Dendritic cell treated with granulocyte-macrophage colony-stimulating factor and Interleukin-4, amounts not matched to agents 40 ng/mL and 50 ng/mL, for 4 days (primary cell): Measurements from ENCODE around the gene STAMBPL1.
"Not testable (repeated sequence)": the region's sequence is repeated elsewhere in the genome, so short reads cannot be mapped to it uniquely, and the experiment has no call there.

Source experiments
- H3K27ac Mint-ChIP-seq: one replicate; pipeline ENCODE4 v1.8.0; 2022; ENCODE audit warnings: mild to moderate bottlenecking, mixed read lengths
- H3K27me3 Mint-ChIP-seq: one replicate; pipeline ENCODE4 v1.8.0; 2022; ENCODE audit warnings: mild to moderate bottlenecking, mixed read lengths
- H3K36me3 Mint-ChIP-seq: one replicate; pipeline ENCODE4 v1.8.0; 2022; ENCODE audit warnings: low read depth, mixed read lengths
- H3K4me1 Mint-ChIP-seq: one replicate; pipeline ENCODE4 v1.8.0; 2022; ENCODE audit warnings: low read depth, mixed read lengths
- H3K4me3 Mint-ChIP-seq: one replicate; pipeline ENCODE4 v1.8.0; 2022; ENCODE audit warnings: mild to moderate bottlenecking, moderate library complexity, mixed read lengths
- H3K9me3 Mint-ChIP-seq: one replicate; pipeline ENCODE4 v1.8.0; 2022; ENCODE audit warnings: mixed read lengths
- intact Hi-C: fragments of 100-400 bp; cut with micrococcal nuclease; formaldehyde crosslinking; loops from one replicate; pipeline ENCODE4 v1.15.0; 2022

The STAMBPL1 gene

GRCh38 chr10:88870089-88870488 is 10.0 kb upstream of the STAMBPL1 start:
- Mint-ChIP-seq H3K4me3 (no peak overlapping the region), H3K27ac (no peak overlapping the region), H3K27me3 (no peaks in the 10 kb centered on the region), H3K9me3 (no peaks in the 10 kb centered on the region), H3K4me1 (peaks cover 4% of the 10 kb centered on the region), H3K36me3 (no peaks in the 10 kb centered on the region)
- intact Hi-C loops, result no loop called here

- intact Hi-C loops, result no loop called here
- Mint-ChIP-seq H3K27ac (no peak overlapping the region), H3K27me3 (no peaks in the 10 kb centered on the region), H3K4me1 (peaks cover 7% of the 10 kb centered on the region), H3K9me3 (no peaks in the 10 kb centered on the region), H3K4me3 (no peak overlapping the region), H3K36me3 (no peaks in the 10 kb centered on the region)
These were observed 6.3 kb upstream of the STAMBPL1 start for GRCh38 chr10:88873757-88874156.

- Mint-ChIP-seq H3K36me3 (no peaks in the 10 kb centered on the region), H3K27ac (no peak overlapping the region), H3K9me3 (no peaks in the 10 kb centered on the region), H3K27me3 (no peaks in the 10 kb centered on the region), H3K4me1 (peaks cover 8% of the 10 kb centered on the region), H3K4me3 (no peak overlapping the region)
- intact Hi-C loops, result no loop called here
These were observed 5.8 kb upstream of the STAMBPL1 start for GRCh38 chr10:88874281-88874680.

GRCh38 chr10:88875081-88875480 is 5.0 kb upstream of the STAMBPL1 start:
- Mint-ChIP-seq H3K27ac (no peak overlapping the region), H3K36me3 (peaks cover 5% of the 10 kb centered on the region), H3K9me3 (no peaks in the 10 kb centered on the region), H3K27me3 (no peaks in the 10 kb centered on the region), H3K4me1 (peaks cover 15% of the 10 kb centered on the region), H3K4me3 (no peak overlapping the region)
- intact Hi-C loops, result no loop called here

GRCh38 chr10:88877298-88877697 is 2.7 kb upstream of the STAMBPL1 start:
- Mint-ChIP-seq H3K4me3 (no peak overlapping the region), H3K27ac (no peak overlapping the region)
- intact Hi-C loops, result no loop called here

GRCh38 chr10:88880282-88881076 is 434 bp downstream of the STAMBPL1 start:
- Mint-ChIP-seq H3K27ac (peak overlapping the region; percentile 93), H3K27me3 (no peaks in the 10 kb centered on the region)
- intact Hi-C loops, result loop anchor here (1.0 to 5.0 kb wide), 3 partner anchors 21 to 52 kb away; no protein-coding TSS in a partner anchor

More at GRCh38 chr10:88877298-88877697, 2.7 kb upstream of the STAMBPL1 start:
- Mint-ChIP-seq H3K27me3 (no peaks in the 10 kb centered on the region), H3K9me3 (no peaks in the 10 kb centered on the region), H3K36me3 (peaks cover 14% of the 10 kb centered on the region), H3K4me1 (peaks cover 19% of the 10 kb centered on the region)

GRCh38 chr10:88881320-88881719 is 1.3 kb downstream of the STAMBPL1 start:
- Mint-ChIP-seq H3K36me3 (peaks cover 20% of the 10 kb centered on the region), H3K27ac (peak overlapping the region; percentile 93), H3K9me3 (no peaks in the 10 kb centered on the region), H3K27me3 (no peaks in the 10 kb centered on the region), H3K4me1 (peaks cover 29% of the 10 kb centered on the region), H3K4me3 (peak overlapping the region; percentile 97)
- intact Hi-C loops, result loop anchor here (5.0 kb wide), 1 partner anchor 39 kb away; no protein-coding TSS in a partner anchor

More at GRCh38 chr10:88880282-88881076, 434 bp downstream of the STAMBPL1 start:
- H3K36me3 Mint-ChIP-seq, result peaks cover 20% of the 10 kb centered on the region
- H3K9me3 Mint-ChIP-seq, result no peaks in the 10 kb centered on the region
- H3K4me1 Mint-ChIP-seq, result peaks cover 29% of the 10 kb centered on the region
- H3K4me3 Mint-ChIP-seq, result peak overlapping the region; percentile 97

GRCh38 chr10:88881922-88882645 is 2.0 kb downstream of the STAMBPL1 start:
- Mint-ChIP-seq H3K27me3 (no peaks in the 10 kb centered on the region), H3K36me3 (peaks cover 20% of the 10 kb centered on the region), H3K4me1 (peaks cover 29% of the 10 kb centered on the region), H3K4me3 (no peak overlapping the region), H3K27ac (no peak overlapping the region), H3K9me3 (no peaks in the 10 kb centered on the region)
- intact Hi-C loops, result loop anchor here (5.0 kb wide), 1 partner anchor 40 kb away; no protein-coding TSS in a partner anchor

- peaks cover 20% of the 10 kb centered on the region for H3K36me3 Mint-ChIP-seq
- not testable (repeated sequence) for H3K4me3 Mint-ChIP-seq, H3K27me3 Mint-ChIP-seq, H3K27ac Mint-ChIP-seq, H3K9me3 Mint-ChIP-seq
- peaks cover 30% of the 10 kb centered on the region for H3K4me1 Mint-ChIP-seq
- intact Hi-C loops, result loop anchor here (5.0 kb wide), 1 partner anchor 41 kb away; no protein-coding TSS in a partner anchor
These were observed 2.8 kb downstream of the STAMBPL1 start for GRCh38 chr10:88882646-88883447.

GRCh38 chr10:88883448-88883809 is 3.4 kb downstream of the STAMBPL1 start:
- H3K4me3 Mint-ChIP-seq, result no peak overlapping the region
- peaks cover 20% of the 10 kb centered on the region for H3K36me3 Mint-ChIP-seq
- H3K4me1 Mint-ChIP-seq, result peaks cover 29% of the 10 kb centered on the region
- H3K27me3 Mint-ChIP-seq, result no peaks in the 10 kb centered on the region
- no peak overlapping the region for H3K27ac Mint-ChIP-seq
- no peaks in the 10 kb centered on the region for H3K9me3 Mint-ChIP-seq
- intact Hi-C loops, result loop anchor here (5.0 kb wide), 1 partner anchor 41 kb away; no protein-coding TSS in a partner anchor

GRCh38 chr10:88886557-88886956 is 6.5 kb downstream of the STAMBPL1 start:
- H3K4me3 Mint-ChIP-seq, result no peak overlapping the region
- H3K27me3 Mint-ChIP-seq, result no peaks in the 10 kb centered on the region
- H3K9me3 Mint-ChIP-seq, result no peaks in the 10 kb centered on the region
- peaks cover 6% of the 10 kb centered on the region for H3K36me3 Mint-ChIP-seq
- no peak overlapping the region for H3K27ac Mint-ChIP-seq
- H3K4me1 Mint-ChIP-seq, result peaks cover 36% of the 10 kb centered on the region
- intact Hi-C loops, result no loop called here

- Mint-ChIP-seq H3K4me1 (peaks cover 35% of the 10 kb centered on the region), H3K27me3 (no peaks in the 10 kb centered on the region), H3K36me3 (peaks cover 9% of the 10 kb centered on the region), H3K9me3 (no peaks in the 10 kb centered on the region), H3K4me3 (no peak overlapping the region), H3K27ac (no peak overlapping the region)
- intact Hi-C loops, result no loop called here
These were observed 8.9 kb downstream of the STAMBPL1 start for GRCh38 chr10:88888810-88889445.

- Mint-ChIP-seq H3K27me3 (no peaks in the 10 kb centered on the region), H3K36me3 (peaks cover 4% of the 10 kb centered on the region), H3K4me1 (peaks cover 29% of the 10 kb centered on the region), H3K27ac (peak overlapping the region; percentile 7), H3K9me3 (no peaks in the 10 kb centered on the region), H3K4me3 (no peak overlapping the region)
- intact Hi-C loops, result no loop called here
These were observed 9.7 kb downstream of the STAMBPL1 start for GRCh38 chr10:88889559-88890337.
